SW480 (cell line): ENCODE measurements around the gene EIF1B.

Experiments
- DNase-seq: peaks from one replicate; pipeline ENCODE4 v3.0.0-alpha.2; 2016; ENCODE audit warnings: low spot score

The EIF1B gene

DNA sequence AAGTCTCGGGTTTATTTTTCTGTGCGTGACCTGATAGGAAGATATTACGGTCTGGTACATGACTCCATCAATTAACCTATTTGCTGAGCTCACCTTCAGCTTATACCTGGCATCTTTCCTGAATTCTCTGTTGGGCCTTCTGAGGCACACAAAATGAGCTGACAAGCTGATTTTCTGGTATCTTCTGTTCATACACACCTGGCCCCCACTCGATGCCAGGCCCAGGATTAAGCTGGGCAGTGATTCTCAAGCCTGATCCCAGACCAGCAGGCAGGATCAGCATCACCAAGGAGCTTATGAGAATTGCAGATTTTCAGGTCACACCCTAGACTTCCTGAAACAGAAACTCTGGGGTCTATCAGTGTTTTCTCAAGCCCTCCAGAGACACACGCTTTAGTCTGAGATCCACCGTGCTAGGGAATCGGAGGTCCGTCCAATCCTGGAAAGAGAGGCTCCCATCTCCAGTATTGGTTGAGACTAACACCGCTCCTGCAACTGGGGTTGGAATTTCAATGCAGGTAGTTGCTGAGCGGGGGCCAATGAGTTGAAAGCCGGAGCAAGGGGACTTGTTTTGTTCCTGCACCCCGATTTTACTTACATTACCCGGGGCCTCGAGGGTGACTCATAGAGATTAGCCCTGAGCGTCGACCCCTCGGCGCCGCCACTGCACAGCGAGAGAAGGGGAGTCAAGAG is 636 bp upstream of the EIF1B start:
- DNase-seq: no peak

DNA sequence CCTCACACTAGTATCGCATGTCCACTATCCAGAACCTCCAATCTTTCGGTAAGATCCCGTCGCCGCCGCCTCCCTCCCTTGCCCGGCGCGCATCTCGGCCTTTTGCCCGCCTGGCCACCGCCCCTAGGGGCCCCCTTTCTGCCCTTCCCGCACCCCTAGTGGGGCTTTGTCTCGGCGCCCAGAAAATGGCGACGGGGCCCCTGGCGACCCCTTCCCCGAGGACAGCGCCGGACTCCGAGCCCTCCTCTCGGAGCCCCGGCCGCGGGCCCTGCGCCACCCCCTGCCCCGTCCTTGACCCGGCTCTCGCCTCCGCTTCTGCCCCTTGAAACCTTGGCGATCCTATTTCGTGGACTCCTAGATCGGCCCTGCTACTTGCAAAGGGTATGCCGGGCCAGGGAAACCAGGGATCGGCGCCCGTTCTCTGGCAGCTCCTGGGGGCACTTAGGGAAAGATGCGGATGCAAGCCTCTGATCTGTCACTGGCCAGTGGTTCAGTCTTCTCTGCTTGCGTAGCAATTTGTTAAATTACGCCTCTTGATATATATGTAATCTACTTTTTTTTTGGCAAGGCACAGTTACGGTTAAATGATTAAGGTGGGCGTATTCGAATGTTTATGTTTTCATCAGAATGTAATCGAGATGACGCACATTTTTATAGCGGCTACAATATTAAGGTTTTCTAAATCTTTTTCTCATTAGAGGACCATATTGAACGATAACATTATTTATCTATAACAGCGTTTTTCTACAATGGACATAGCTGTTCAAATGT is 603 bp downstream of the EIF1B start:
- DNase-seq: peak; percentile 52

DNA sequence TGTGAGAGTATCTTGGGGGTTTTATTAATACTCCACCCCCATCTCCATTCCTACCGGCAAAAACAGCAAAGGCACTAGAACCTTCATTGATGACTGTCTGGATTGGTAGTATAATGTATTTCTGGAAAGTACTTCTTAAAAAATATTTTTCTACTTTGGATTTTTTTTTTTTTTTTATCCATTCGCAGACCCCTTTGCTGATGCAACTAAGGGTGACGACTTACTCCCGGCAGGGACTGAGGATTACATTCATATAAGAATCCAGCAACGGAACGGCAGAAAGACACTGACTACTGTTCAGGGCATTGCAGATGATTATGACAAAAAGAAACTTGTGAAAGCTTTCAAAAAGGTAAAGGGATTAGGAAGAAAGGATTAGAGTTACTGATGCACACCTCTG is 1.2 kb downstream of the EIF1B start:
- peak; percentile 18 for DNase-seq

DNA sequence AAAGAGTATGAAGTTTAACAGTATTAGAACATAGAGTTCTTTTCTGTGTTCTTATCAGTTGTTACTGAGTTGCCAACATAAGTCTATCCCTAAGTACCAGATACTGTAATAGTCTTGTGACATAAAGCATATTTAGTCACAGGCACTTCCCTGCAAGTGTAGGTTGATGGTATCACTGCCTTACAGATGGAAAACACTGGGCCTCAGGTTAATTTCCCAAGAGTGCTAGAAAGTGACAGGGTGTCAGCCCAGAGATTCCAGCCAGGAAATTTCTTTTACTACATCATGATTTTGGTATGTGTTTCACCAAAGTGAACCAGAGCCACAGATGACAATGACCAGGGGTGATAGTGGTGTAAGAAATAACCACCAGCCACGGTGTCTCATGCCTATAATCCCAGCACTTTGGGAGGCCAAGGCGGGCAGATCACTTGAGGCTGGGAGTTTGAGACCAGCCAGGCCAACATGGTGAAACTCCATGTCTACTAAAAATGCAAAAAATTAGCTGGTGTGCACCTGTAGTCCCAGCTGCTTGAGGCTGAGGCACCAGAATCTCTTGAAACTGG is 3.2 kb downstream of the EIF1B start:
- DNase-seq: no peak

DNA sequence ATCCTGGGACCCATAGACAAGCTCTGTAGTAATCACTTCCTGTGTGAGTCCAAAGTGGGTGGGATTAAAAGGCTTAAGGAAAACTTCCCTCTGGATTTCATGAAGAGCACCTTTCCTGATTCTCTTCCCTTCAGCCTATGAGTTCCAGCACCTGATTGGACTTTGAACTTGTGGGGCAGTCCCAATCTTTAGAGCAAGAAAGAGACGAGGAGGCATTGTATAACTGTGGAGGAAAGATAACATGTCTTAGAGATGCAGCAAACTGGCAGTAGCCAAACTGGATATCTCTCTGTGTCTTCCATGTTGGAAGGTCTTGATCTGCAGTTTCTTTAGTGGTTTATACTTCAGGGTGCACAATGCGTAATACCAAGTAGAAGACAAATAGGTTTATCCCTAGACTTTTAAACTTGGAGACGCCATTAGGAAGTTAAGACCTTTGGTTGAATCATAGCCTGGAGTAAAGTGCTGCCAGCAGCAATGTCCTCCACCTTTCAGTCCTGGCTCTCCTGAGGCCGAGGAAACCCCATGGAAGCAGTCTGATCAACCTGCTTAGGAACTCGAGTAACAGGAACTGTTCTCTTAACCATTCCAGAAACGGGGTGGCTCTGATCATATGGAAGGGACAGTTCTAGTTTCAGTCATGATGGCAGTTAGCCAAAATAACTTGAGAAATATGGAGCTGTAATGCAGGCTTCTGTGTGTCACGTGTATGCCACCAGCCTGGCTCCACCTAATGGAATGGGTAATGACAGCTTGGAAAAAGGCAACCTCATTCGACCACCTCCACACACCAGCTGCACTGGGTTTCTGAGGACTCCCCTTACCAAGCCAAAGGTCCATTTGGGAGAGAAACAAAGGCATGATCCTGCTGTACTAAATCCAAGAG is 4.7 kb downstream of the EIF1B start:
- no peak for DNase-seq

DNA sequence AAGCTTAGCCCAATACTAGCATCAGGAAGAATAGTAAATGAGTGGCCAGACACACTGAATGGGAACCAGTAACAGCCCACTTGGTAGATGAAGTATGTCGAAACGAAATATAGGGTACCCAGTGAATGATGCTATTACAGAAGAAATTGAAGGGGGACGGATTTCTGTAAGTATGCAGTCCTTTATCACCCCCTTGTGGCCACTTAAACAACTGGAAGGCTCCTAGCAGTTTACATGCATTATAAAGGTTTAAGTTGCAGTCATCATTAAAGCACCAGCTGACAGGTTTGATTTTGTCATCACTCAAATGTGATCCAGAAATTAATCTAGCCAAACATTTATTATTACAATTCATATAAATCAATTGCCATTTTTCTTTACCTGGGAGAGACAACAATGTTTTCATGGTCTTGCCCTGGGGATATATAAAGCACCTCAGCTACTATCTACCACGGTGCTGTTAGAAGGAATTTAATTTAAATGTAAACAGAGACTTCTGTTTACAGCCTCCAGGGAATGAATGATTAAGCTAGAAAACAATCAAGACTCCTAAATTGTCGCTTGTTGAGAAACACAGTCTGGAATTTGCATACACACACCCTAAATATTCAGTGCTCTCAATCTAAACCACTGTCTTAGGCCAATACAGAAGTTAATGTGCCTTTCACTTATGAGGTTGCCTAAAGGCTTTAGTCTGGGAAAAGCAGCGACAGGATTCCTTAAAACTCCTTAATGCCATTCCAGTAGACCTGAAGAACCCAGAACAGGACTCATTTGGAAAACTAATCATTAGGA is 7.8 kb downstream of the EIF1B start:
- peak; percentile 75 for DNase-seq

DNA sequence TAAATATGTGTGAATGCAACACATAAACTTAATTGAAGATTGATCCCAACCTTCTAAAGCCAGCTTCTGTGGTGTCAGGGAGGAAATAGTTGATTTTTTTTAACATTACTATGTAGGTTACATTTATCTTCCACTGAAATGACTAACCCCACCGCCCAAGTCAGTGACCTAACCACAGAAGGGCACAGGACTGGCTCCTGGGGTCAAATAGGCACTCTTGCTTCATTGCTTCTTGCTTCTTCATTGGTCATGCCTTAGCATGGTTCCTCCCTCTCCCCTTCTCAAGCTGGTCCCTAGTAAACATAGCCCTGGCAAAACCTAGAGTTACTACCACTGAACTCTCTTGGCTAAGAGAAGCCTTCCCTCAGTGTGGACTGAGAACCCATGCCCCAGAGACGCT is 12.3 kb downstream of the EIF1B start:
- no peak for DNase-seq

DNA sequence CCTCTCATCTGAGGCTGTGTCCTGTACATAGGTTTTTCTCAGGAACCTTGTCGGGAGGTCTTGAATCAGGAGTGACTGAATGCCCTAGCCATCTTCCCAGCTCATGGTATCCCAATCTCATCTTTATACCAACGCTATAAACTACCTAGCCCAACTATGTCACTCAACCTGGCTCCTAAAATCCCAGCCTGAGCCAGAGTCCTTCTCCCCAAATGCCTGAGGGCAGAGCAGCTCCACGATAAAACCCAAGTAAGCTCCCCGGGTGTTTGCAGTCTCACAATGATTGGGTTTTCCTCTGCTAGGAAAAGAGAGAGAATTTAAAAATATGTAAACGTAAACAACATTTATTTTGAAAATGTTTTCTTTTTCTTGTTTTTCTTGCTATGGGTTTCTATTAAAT is 14.4 kb downstream of the EIF1B start:
- DNase-seq: no peak

DNA sequence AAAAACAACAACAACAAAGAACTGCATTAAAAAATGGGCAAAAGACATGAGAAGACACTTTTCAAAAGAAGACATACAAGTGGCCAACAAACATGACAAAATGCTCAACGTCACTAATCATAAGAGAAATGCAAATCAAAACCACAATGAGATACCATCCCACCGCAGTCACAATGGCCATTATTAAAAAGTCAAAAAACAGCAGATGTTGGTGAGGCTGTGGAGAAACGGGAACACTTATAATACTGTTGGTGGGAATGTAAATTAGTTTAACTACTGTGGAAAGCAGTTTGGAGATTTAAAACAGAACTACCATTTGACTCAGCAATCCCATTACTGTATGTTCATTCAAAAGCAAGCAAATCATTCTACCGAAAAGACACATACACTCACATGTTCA is 15.1 kb downstream of the EIF1B start:
- DNase-seq: no peak

DNA sequence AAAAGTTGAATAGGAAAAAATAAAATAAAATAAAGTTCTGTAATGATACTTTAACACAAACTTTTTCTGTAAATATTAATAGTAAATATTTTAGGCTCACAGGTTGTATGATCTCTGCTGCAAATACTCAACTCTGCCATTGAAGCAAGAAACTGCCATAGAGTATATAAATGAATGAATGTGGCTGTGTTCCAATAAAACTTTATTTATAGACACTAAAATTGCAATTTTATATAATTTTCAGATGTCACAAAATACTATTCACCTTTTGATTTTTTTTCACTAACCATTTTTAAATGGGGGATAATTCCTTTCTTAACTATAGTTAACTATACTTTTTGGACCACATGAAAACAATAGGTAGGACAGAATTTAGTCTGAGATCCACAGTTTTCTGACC is 16.0 kb downstream of the EIF1B start:
- no peak for DNase-seq

DNA sequence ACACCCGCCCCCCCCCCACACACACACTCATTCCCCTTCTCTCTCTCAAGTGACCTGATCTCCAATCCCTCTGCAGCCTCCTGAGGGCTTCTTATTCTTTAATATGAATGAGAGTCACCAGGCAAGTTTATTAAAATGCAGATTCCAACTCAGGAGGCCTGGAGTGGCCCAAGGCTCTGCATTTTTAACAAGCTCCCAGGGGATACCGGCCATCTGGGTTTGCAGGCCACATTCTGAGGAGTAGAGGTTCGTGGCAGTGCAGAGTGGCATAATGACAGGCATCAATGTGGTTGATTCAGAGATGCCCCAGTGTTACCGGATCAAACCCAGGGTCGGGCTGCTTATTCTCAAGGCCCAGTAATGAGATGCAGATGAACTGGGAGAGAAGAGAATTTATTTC is 18.9 kb downstream of the EIF1B start:
- DNase-seq: no peak

DNA sequence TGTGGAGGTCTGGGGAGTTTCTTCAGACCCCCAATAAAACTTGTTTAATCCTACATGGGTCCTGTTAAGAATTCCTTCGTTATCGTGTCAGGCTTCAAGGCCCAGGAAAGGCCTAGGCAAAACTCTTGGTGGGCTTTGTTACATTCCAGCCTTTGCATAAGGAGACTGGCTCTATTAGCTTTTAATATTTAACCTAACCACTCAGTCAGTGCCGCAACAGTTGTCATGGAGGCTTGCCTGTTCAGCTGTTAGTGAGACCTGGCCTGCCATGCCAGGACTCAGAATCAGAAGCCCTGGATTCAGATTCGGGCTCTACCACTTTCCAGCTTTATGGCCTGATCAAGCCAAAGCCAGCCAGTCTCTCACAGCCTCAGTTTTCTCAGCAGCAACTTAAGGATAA is 19.6 kb downstream of the EIF1B start:
- no peak for DNase-seq

DNA sequence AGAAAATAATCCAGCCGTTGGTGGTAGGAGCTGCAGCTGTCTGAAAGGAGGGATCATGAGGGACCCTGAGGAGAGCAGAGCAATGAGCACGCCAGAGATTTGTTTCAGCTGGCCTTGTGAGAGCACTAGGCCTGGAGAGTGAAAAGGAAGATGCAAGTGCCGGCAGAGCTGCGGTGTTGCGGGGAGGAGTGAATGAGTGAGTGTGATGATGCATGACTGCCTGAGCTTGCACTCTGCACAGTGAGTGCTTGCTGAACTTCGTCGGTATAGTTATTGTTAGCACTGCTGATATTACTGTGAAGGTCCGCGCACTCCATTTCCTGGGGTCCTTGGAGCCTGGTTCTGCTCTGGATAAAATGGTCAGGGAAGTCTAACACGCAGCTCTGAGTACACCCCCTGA is 23.2 kb downstream of the EIF1B start:
- DNase-seq: no peak

DNA sequence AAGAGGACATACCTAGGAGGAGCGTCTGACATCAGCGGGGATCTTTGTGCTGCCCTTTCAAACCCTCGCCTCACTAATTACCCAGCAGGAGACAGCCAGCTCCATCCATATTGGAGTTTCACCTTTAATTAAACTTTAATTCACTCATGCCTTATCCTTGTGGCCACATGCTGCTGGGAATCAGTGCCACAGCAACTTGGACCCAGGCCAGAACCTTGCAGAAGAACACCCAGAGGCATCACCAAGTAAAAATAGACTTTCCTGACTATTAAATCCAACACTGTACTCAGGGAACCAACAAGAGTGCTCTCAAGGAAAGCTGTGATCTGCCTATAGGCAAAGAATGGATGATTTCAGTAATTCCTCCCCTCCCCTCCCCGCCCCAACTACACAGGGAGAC is 23.9 kb downstream of the EIF1B start:
- no peak for DNase-seq

DNA sequence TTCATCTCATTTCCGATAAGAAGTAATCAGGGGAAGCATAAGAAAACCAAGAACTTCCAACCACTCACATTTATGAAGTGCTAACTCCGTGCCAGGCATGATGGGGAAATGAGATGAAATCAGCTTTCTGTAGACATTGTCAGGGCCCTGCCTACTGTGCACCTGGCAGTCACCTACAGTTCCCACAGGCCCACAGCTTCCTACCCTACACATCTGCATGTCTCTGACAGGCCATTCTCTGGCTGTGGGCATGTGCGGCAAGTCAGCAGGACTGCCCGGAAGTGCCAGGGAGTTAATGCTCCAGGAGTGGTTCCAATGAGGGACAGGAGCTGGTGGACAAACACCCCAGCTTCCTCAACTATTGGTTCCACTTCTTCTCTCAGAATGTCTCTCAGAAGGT is 24.3 kb downstream of the EIF1B start:
- DNase-seq: no peak

DNA sequence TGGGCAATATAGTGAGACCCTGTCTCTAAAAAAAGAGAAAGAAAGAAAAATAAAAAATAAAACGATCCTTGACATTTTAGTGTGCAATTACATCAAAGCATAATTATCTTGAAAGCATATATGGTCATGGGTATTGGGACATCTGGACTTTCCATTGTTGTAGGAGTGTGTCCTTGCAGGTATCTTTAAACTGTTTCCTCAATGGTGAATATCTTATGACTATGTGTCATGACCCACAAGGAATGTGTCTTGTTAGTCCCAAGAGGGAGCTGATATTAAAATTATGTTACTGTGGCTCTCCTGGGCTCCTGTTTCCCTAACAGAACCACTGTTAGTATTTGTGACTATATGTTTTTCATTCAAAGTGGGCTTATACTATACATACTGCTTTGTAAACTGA is 26.6 kb downstream of the EIF1B start:
- no peak for DNase-seq

DNA sequence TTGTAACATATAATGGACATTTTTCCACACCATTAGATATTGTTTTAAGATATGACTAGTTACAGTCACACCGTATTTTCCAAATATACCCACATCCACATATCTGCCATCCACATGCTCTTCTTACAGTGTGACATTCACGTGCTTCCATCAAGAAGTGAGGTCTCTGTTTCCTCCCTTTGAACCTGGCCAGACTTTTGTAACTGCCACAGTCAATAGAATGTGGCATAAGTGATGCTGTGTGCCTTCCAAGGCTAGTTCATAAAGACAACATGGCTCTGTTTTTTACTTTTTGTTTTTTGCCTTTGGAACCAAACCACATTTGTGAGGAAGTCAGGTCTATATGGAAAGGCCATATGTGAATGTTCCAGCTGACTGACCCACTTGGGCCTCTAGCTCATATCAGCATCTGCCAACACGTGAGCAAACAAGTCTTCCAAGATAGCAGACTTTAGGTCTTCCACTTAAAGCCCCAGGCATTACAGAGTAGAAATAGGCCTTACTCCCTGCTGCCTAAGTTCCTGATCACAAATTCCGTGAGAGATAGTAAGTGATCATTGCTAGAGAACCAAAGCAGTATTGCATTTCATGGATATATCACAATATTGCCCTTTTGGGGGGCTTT is 27.1 kb downstream of the EIF1B start:
- no peak for DNase-seq

DNA sequence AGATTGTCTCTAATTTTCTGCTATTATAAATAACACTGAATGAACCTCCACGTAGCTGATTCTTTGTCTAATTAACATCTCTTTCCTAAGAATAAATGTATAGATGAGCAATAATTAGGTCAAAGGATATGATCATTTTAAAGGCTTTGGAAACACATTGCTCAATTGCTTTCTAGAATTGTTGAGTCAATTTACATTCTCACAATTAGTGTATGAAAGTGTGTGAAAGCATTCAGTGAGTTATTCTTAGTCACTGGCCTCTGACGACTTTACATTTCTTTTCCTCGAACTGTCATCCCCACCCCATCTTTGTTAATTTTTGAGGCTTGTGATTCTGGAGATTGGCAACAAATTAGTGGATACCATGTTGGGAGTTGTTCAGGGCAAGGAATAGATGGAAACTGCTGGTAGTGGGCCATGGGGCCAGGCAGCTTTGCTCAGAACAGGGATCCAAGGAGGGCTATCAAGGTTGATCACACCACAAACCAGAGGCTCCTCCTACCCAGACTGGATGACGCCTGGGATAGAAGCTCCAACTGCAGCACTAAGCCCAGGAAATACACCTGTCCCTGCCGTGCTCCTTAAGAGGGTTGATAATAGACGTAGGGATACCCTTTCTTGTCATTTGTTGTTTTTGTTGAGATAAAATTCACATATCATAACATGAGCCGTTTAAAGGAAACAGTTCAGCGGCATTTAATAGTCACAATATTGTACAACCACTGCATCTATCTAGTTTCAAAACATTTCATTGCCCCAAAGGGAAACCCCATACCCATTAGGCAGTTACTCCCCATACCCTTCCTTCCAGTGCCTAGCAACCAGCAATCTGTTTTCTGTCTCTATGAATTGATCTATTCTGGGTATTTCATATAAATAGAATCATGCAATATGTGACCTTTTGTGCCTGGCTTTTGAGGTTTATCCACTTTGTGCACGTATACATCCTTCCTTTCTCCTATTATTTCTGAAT is 27.9 kb downstream of the EIF1B start:
- DNase-seq: no peak

DNA sequence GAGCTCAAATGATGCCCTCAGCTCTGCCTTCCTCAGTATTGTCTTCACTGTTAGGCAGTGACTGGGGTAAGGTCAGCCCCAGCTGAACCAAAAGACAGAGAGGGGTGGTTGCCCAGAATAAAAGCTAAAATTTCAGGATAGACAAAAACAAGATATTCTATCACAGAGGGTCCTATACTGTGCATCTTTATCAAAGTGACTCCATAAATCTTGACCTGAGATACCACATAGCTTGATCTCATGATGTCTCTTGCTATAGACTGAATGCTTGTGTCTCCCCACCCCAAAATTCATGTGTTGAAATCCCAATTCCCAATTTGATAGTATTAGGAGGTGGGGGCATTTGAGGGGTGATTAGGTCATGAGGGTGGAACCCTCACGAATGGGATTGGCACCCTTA is 30.4 kb downstream of the EIF1B start:
- no peak for DNase-seq

DNA sequence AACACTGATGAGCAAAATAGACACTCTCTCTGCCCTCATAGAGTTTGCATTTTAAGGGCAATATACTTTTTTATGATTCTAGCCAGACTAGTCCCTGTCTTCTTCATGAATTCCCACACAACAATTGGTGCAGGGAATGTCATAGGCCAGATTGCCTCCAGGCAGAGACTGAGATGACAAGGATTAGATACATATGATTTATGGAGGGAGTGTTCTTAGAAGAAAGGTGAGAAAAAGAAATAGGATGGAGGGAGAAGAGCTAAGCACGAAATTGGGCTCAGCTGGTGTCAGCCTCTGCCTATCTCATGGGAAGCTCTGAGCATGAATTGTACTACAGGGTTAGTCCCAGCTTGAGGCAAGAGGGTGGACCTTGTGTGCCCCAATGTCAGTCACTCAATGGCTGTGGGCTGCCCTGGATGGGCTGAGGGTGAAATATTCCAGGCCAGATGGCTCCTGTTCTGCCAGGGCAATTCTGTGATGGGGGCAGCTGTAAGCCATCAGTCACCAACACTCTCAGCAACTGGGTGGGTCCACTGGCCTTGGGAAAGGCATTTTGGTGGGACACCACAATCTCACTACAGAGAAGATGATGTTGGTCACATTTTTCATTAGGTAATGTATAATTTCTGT is 31.1 kb downstream of the EIF1B start:
- DNase-seq: no peak
